ENCODE data around the gene ITGB3.

DNA sequence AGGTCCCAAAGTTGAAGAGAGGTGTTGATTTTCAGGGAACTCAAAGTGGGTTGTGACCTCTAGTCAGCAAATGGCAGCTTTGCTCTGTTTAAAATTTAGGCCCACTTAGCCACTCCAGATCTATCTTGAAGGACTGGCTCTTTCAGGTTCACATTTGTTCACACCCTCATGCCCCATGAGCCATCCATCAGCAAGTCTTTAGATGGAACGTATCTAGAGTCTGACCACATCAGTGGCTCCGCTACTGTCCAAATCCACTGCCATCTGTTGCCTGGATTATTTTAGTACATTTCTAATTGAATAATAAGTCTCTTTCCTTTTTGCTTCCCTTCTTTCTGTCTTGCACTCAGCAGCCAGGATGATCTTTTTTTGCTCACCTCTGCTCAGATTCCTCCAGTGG, 10.5 kb downstream of the ITGB3 start:
- TF ChIP-seq, protein P1, sequence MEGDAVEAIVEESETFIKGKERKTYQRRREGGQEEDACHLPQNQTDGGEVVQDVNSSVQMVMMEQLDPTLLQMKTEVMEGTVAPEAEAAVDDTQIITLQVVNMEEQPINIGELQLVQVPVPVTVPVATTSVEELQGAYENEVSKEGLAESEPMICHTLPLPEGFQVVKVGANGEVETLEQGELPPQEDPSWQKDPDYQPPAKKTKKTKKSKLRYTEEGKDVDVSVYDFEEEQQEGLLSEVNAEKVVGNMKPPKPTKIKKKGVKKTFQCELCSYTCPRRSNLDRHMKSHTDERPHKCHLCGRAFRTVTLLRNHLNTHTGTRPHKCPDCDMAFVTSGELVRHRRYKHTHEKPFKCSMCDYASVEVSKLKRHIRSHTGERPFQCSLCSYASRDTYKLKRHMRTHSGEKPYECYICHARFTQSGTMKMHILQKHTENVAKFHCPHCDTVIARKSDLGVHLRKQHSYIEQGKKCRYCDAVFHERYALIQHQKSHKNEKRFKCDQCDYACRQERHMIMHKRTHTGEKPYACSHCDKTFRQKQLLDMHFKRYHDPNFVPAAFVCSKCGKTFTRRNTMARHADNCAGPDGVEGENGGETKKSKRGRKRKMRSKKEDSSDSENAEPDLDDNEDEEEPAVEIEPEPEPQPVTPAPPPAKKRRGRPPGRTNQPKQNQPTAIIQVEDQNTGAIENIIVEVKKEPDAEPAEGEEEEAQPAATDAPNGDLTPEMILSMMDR (IDR thresholded peaks at IDR 0.05): no peak
- no peak for TF ChIP-seq POLR2A (IDR thresholded peaks at IDR 0.05)

Measured in uterus (tissue), 2 donors.